K562 (cell line): ENCODE results near the gene MTPN. TPM values are rescaled to one million over a fixed set of nuclear protein-coding genes. Genes with fewer than 3 reads are reported as not detected.

Experiments used
- ATAC-seq: fragments of 200-7000 bp; cut with Tn5 transposase; 3 replicates; pipeline ENCODE4 v1.9.1; 2020; ENCODE audit warnings: moderate library complexity
- BruUV-seq: library from RNA; stranded (reverse); fragments of 400-500 nt; replicated peaks from 2 replicates; lab custom pipeline; 2021; lab: Mats Ljungman, UMichigan
- CTCF ChIA-PET: fragments of 300-600 bp; formaldehyde crosslinking; extraction: SDS; loops from one replicate; lab custom pipeline; 2021; ENCODE audit warnings: low intra/inter-chr PET ratio; lab: Yijun Ruan, JAX
- POLR2A ChIA-PET: fragments of 300-600, 350-650 bp; sonication (Branson Sonifier 250); formaldehyde crosslinking; extraction: SDS; loops from one replicate; lab custom pipeline; 2021; ENCODE audit warnings: antibody characterized with exemption, inconsistent platforms; lab: Yijun Ruan, JAX
- DNase-seq, 4 experiments: peaks; one replicate each; pipeline versions ENCODE4 v3.0.0 to v3.0.0-alpha.2; 2011 to 2018; ENCODE audit warnings: low spot score in 3 of 4, mixed read lengths in 3 of 4; ENCODE audit errors: extremely low read depth in 1 of 4
- FAIRE-seq: peaks from 2 replicates; lab custom pipeline; 2011; peaks lifted over from hg19 to GRCh38; lab: Jason Lieb, UNC
- H2AFZ ChIP-seq: 2 replicates; pipeline ENCODE4 v1.6.0; 2011; ENCODE audit warnings: low read depth, low read length, control low read depth, inconsistent platforms
- H3K27ac ChIP-seq: fragments of 200-600 bp; 3 replicates; pipeline ENCODE4 v1.8.0; 2011; ENCODE audit warnings: low read depth, mild to moderate bottlenecking, control low read depth, inconsistent platforms, low read length, moderate library complexity, mixed read lengths; ENCODE audit errors: extremely low read depth
- H3K27me3 ChIP-seq, 2 experiments: fragments of 300-600 bp in 1 of 2; 2 replicates in 1 of 2; 3 replicates in 1 of 2; pipeline versions ENCODE4 v1.6.0 to v1.8.0; 2011; ENCODE audit warnings: inconsistent platforms in 2 of 2, low read length in 2 of 2, mild to moderate bottlenecking in 1 of 2, mixed read lengths in 1 of 2, moderate library complexity in 1 of 2; ENCODE audit not compliant: control insufficient read depth in 2 of 2, insufficient read depth in 2 of 2
- H3K36me3 ChIP-seq: fragments of 300-600 bp; 3 replicates; pipeline ENCODE4 v1.8.0; 2011; ENCODE audit warnings: mild to moderate bottlenecking, low read length, inconsistent platforms; ENCODE audit not compliant: control insufficient read depth, insufficient read depth
- H3K4me1 ChIP-seq, 2 experiments: fragments of 200-600 bp in 1 of 2; replicated peaks in 1 of 2; 2 replicates in 1 of 2; 3 replicates in 1 of 2; pipeline versions ENCODE4 v1.5.1 to v1.8.0; 2011; ENCODE audit warnings: inconsistent platforms in 2 of 2, low read length in 2 of 2, mild to moderate bottlenecking in 1 of 2, mixed read lengths in 1 of 2, moderate library complexity in 1 of 2; ENCODE audit not compliant: control insufficient read depth in 2 of 2, insufficient read depth in 2 of 2
- H3K4me2 ChIP-seq: 2 replicates; pipeline ENCODE4 v1.6.1; 2011; ENCODE audit warnings: low read length, control low read depth, inconsistent platforms, mixed read lengths; ENCODE audit not compliant: insufficient read depth
- H3K4me3 ChIP-seq: fragments of 200-600 bp; sonication (generic), shearing (Covaris generic); 2 replicates; pipeline ENCODE4 v1.5.1; 2016; ENCODE audit warnings: control low read depth, inconsistent platforms
- H3K79me2 ChIP-seq: fragments of 200-600 bp; 3 replicates; pipeline ENCODE4 v1.8.0; 2011; ENCODE audit warnings: low read length, inconsistent platforms; ENCODE audit not compliant: control insufficient read depth, insufficient read depth
- H3K9ac ChIP-seq, 2 experiments: 2 replicates each; pipeline versions ENCODE4 v1.6.0 to v1.6.1; 2011; ENCODE audit warnings: low read depth in 2 of 2, low read length in 2 of 2, control low read depth in 1 of 2, inconsistent platforms in 1 of 2, mild to moderate bottlenecking in 1 of 2, mixed read lengths in 1 of 2; ENCODE audit not compliant: insufficient read depth in 1 of 2
- H3K9me1 ChIP-seq: one replicate; pipeline ENCODE4 v1.6.0; 2011; ENCODE audit warnings: inconsistent platforms, mild to moderate bottlenecking, low read length, moderate library complexity; ENCODE audit not compliant: control insufficient read depth, insufficient read depth
- H3K9me3 ChIP-seq: replicated peaks from 2 replicates; pipeline ENCODE4 v1.5.1; 2011; ENCODE audit warnings: low read depth, low read length, inconsistent platforms; ENCODE audit not compliant: control insufficient read depth, insufficient read depth
- H4K20me1 ChIP-seq: replicated peaks from 2 replicates; pipeline ENCODE4 v1.6.1; 2011; ENCODE audit warnings: low read length, inconsistent platforms, mixed read lengths; ENCODE audit not compliant: control insufficient read depth, insufficient read depth
- ETS2 ChIP-seq: IDR thresholded peaks from 2 replicates; pipeline ENCODE4 v1.6.1; 2016; ENCODE audit warnings: borderline replicate concordance, missing genetic modification characterization, mild to moderate bottlenecking, moderate library complexity, missing compliant biosample characterization; ENCODE audit not compliant: poor library complexity, severe bottlenecking
- PHB ChIP-seq: fragments of 250-450 bp; sonication (Bioruptor Pico); IDR thresholded peaks from 2 replicates; pipeline ENCODE4 v1.5.0; 2021
- PTTG1 ChIP-seq: fragments of 450-650 bp; IDR thresholded peaks from 2 replicates; pipeline ENCODE4 v1.6.1; 2016; ENCODE audit warnings: low read depth, mild to moderate bottlenecking, missing genetic modification characterization, missing compliant biosample characterization
- SIN3B ChIP-seq: fragments of 450-650 bp; IDR thresholded peaks from 2 replicates; pipeline ENCODE4 v1.6.1; 2017; ENCODE audit warnings: low read depth, mild to moderate bottlenecking, moderate library complexity
- THRB ChIP-seq: fragments of 450-650 bp; formaldehyde crosslinking; conservative IDR thresholded peaks from 2 replicates; pipeline ENCODE4 v1.4.0; 2022; ENCODE audit warnings: mild to moderate bottlenecking, missing genetic modification characterization
- ZNF263 ChIP-seq: sonication (generic); formaldehyde crosslinking; IDR thresholded peaks from 2 replicates; pipeline ENCODE4 v1.8.0; 2022; ENCODE audit warnings: mild to moderate bottlenecking, missing genetic modification reagents, borderline replicate concordance
- ZNF445 ChIP-seq: fragments of 250-450 bp; sonication (Bioruptor Pico); IDR thresholded peaks from 2 replicates; pipeline ENCODE4 v1.4.0; 2020; ENCODE audit warnings: low read depth, mild to moderate bottlenecking, moderate library complexity
- ZNF696 ChIP-seq: fragments of 250-450 bp; sonication (Bioruptor Pico); conservative IDR thresholded peaks from 2 replicates; pipeline ENCODE4 v1.4.0; 2020; ENCODE audit warnings: mild to moderate bottlenecking, moderate library complexity
- WGBS: fragments of 100-300 bp; shearing (Covaris generic); methylation state at CpG from one replicate; pipeline ENCODE4 v1.1.6; 2016; ENCODE audit warnings: low coverage, mixed read lengths; ENCODE audit not compliant: insufficient coverage; ENCODE audit errors: missing lambda C conversion rate; 5-methylcytosine and 5-hydroxymethylcytosine counted together
- in situ Hi-C: fragments of 300-500 bp; cut with MboI; formaldehyde crosslinking; loops from 4 replicates; pipeline ENCODE4 v1.15.0; 2018; ENCODE audit warnings: inconsistent platforms, mixed read lengths
- intact Hi-C: fragments of 100-400 bp; cut with micrococcal nuclease; formaldehyde crosslinking; loops from 2 replicates; pipeline ENCODE4 v1.14.2; 2022
- polyA plus RNA-seq, 8 experiments: library from polyadenylated mRNA; depleted of rRNA in 4 of 8; stranded (reverse) in 5 of 8; unstranded in 3 of 8; fragments of >200 nt; fragmentation: Nextera tagmentation in 2 of 8; fragmentation: Illumina TruSeq in 1 of 8; extraction: Ambion mirVana in 2 of 8; extraction: Trizol in 1 of 8; gene quantifications; 2 replicates each; pipeline versions ENCODE4 v1.2.1 to v1.2.3, GENCODE V29; 2011 to 2014; ENCODE audit warnings: inconsistent platforms in 1 of 8, missing spikeins in 1 of 8
- total RNA-seq, 7 experiments: library from RNA; depleted of rRNA in 6 of 7; stranded (reverse); fragments of >200 nt in 6 of 7; fragmentation: Illumina TruSeq in 2 of 7; extraction: Trizol in 2 of 7; gene quantifications; 2 replicates each; pipeline versions ENCODE4 v1.2.1 to v1.2.3, GENCODE V29; 2011 to 2021; ENCODE audit warnings: low replicate concordance in 1 of 7
- TF ChIP-seq, protein P1 (sequence below): fragments of 250-450 bp; sonication (Bioruptor Pico); IDR thresholded peaks from 2 replicates; pipeline ENCODE4 v1.8.0; 2021; ENCODE audit warnings: moderate library complexity, mild to moderate bottlenecking, inconsistent platforms

MTPN gene
- total and polyA plus RNA-seq, 9 of the 15 experiments (the other 6 are each of a cell fraction or from before 2014, with no cell fraction given), result 68.5 to 261 (median 156) TPM

GRCh38 chr7:135965602-135966001, 11.6 kb downstream of the MTPN start:
- FAIRE-seq, result no peak
- Histone ChIP-seq H3K9me3 (no peaks in the 10 kb centered on the region), H2AFZ (no peak overlapping the region), H3K27me3 (no peaks in the 10 kb centered on the region), H3K9ac (no peak overlapping the region), H3K27ac (no peak overlapping the region), H3K79me2 (peaks cover 96% of the 10 kb centered on the region), H3K4me2 (no peak overlapping the region), H3K9me1 (no peaks in the 10 kb centered on the region), H4K20me1 (no peaks in the 10 kb centered on the region), H3K36me3 (peaks cover 38% of the 10 kb centered on the region; the same call in 2 of the 3 replicates), H3K4me1 (peaks cover 0 to 13% of the 10 kb centered on the region in 2 experiments; a peak in 4 of 5 replicates), H3K4me3 (no peak overlapping the region)
- in situ Hi-C loops, result loop anchor here (10.0 to 25.0 kb wide), 2 partner anchors 451 to 1303 kb away; partner anchors contain the start of gene CNOT4
- no peak for DNase-seq
- 38% methylated on average over 1 of the region's 1 CpG for WGBS
- intact Hi-C loops, result no loop called here
- POLR2A ChIA-PET, result interaction anchor here (0.9 to 2.4 kb wide), 6 partner anchors 8 to 138 kb away, joined by 3 to 13 read pairs (median 7); no protein-coding TSS in a partner anchor
- TF ChIP-seq ZNF696, result no peak
- TF ChIP-seq ETS2 (tag), result no peak
- TF ChIP-seq PHB (CRISPR knock-in tag), result no peak
- no peak for TF ChIP-seq ZNF445
- no peak for TF ChIP-seq ZNF263 (CRISPR knock-in tag)
- TF ChIP-seq, protein P1, sequence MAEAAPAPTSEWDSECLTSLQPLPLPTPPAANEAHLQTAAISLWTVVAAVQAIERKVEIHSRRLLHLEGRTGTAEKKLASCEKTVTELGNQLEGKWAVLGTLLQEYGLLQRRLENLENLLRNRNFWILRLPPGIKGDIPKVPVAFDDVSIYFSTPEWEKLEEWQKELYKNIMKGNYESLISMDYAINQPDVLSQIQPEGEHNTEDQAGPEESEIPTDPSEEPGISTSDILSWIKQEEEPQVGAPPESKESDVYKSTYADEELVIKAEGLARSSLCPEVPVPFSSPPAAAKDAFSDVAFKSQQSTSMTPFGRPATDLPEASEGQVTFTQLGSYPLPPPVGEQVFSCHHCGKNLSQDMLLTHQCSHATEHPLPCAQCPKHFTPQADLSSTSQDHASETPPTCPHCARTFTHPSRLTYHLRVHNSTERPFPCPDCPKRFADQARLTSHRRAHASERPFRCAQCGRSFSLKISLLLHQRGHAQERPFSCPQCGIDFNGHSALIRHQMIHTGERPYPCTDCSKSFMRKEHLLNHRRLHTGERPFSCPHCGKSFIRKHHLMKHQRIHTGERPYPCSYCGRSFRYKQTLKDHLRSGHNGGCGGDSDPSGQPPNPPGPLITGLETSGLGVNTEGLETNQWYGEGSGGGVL (CRISPR knock-in tag), result no peak
- TF ChIP-seq THRB (CRISPR knock-in tag), result no peak
- TF ChIP-seq SIN3B, result no peak
- TF ChIP-seq PTTG1 (tag), result no peak
- CTCF ChIA-PET, result no interaction called here
- no peak for ATAC-seq
- no TSS peak for BruUV-seq
